ENCODE measurements around the gene RHOF. TPM values are rescaled to one million over a fixed set of nuclear protein-coding genes. Genes with fewer than 3 reads are reported as not detected.

RHOF gene
- total and polyA plus RNA-seq, 2 of the 13 experiments (the other 11 are each of a cell fraction or from before 2014, with no cell fraction given) = 14.6 to 32.2 TPM

DNA sequence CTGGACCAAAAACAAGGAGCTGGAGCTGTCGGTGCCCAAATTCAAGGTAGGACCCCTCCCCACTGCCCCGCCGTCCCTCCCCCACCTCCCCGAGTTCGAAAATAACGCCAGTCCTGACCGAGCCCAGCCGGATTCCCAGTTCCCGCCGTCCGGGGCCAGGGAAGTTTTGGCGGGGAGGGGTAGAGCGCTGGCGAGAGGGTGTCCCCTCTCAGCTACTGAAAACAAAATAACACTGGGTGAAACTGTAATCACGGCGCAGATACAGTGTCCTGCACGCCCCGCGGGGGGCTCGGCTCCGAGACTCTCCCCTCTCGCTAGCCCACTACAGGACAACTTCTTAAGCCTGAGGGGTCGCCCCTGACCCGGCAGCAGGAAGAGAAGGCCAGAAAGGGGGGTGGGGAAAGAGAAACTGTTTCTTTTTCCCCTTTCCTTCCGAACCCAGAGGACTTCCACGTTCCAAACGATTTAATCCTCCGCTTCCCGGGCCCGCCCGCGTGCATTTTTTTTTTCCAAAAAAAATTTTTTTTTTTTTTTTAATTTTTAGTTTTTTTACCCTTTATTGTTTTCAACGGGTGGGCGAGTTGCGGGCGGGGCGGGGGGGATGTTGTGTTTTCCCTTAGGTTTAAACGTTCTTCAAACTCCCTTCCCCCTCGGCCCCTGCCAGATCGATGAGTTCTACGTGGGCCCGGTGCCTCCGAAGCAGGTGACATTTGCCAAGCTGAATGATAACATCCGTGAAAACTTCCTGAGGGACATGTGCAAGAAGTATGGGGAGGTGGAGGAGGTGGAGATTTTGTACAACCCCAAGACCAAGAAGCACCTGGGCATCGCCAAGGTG, 11.9 kb upstream of the RHOF start:
- in situ Hi-C loops (cut with HindIII; ENCODE audit: extremely low pct_ligation_motif_present, low pct_unique_long_range_greater_than_20kb) = no loop called here
- 3% methylated on average over 27 of the region's 45 CpGs for WGBS (ENCODE audit: low lambda C conversion rate)
- DNase-seq (ENCODE audit: low spot score) = no peak
- TF ChIP-seq ATF7-NPFF (CRISPR knock-in tag; IDR thresholded peaks at IDR 0.05; ENCODE audit: low read depth) (no peak), ZIK1 (CRISPR knock-in tag; IDR thresholded peaks at IDR 0.05; ENCODE audit: borderline replicate concordance, low read depth) (no peak), MYC (CRISPR knock-in tag; IDR thresholded peaks at IDR 0.05; ENCODE audit: borderline replicate concordance) (peak; percentile 8; the same call in 1 of the 2 replicates), ATF1 (CRISPR knock-in tag; IDR thresholded peaks at IDR 0.05) (no peak), EZH2 (conservative IDR thresholded peaks at IDR 0.05; ENCODE audit: low read depth, low read length) (no peak), HOXA9 (CRISPR knock-in tag; IDR thresholded peaks at IDR 0.05; ENCODE audit: borderline replicate concordance) (no peak), SMAD3 (CRISPR knock-in tag; IDR thresholded peaks at IDR 0.05) (no peak), CHD2 (IDR thresholded peaks at IDR 0.05; ENCODE audit: low read depth, low read length) (no peak), RXRB (CRISPR knock-in tag; IDR thresholded peaks at IDR 0.05; ENCODE audit: borderline replicate concordance) (no peak), ZSCAN9 (CRISPR knock-in tag; IDR thresholded peaks at IDR 0.05; ENCODE audit: borderline replicate concordance) (no peak), ZFX (CRISPR knock-in tag; IDR thresholded peaks at IDR 0.05; ENCODE audit: low read depth) (no peak), POLR2AphosphoS2 (IDR thresholded peaks at IDR 0.05; ENCODE audit: low read depth, low read length) (no peak), ZC3H13 (CRISPR knock-in tag; IDR thresholded peaks at IDR 0.05) (peak; percentile 45; the same call in 1 of the 2 replicates), SOX13 (IDR thresholded peaks at IDR 0.05) (no peak), SOX13 (CRISPR knock-in tag; conservative IDR thresholded peaks at IDR 0.05 in 1 of 2, IDR thresholded peaks at IDR 0.05 in 1 of 2) (no peak), ETV5 (CRISPR knock-in tag; IDR thresholded peaks at IDR 0.05; ENCODE audit: borderline replicate concordance) (0 out of 2 replicates have a peak, but pooled peaks have one; percentile 8), SIN3B (IDR thresholded peaks at IDR 0.05; ENCODE audit: low read length) (no peak), ZFY (CRISPR knock-in tag; IDR thresholded peaks at IDR 0.05) (no peak), TP53 (CRISPR knock-in tag; conservative IDR thresholded peaks at IDR 0.05) (no peak)
- TF ChIP-seq, protein P1, sequence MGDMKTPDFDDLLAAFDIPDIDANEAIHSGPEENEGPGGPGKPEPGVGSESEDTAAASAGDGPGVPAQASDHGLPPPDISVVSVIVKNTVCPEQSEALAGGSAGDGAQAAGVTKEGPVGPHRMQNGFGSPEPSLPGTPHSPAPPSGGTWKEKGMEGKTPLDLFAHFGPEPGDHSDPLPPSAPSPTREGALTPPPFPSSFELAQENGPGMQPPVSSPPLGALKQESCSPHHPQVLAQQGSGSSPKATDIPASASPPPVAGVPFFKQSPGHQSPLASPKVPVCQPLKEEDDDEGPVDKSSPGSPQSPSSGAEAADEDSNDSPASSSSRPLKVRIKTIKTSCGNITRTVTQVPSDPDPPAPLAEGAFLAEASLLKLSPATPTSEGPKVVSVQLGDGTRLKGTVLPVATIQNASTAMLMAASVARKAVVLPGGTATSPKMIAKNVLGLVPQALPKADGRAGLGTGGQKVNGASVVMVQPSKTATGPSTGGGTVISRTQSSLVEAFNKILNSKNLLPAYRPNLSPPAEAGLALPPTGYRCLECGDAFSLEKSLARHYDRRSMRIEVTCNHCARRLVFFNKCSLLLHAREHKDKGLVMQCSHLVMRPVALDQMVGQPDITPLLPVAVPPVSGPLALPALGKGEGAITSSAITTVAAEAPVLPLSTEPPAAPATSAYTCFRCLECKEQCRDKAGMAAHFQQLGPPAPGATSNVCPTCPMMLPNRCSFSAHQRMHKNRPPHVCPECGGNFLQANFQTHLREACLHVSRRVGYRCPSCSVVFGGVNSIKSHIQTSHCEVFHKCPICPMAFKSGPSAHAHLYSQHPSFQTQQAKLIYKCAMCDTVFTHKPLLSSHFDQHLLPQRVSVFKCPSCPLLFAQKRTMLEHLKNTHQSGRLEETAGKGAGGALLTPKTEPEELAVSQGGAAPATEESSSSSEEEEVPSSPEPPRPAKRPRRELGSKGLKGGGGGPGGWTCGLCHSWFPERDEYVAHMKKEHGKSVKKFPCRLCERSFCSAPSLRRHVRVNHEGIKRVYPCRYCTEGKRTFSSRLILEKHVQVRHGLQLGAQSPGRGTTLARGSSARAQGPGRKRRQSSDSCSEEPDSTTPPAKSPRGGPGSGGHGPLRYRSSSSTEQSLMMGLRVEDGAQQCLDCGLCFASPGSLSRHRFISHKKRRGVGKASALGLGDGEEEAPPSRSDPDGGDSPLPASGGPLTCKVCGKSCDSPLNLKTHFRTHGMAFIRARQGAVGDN (CRISPR knock-in tag; IDR thresholded peaks at IDR 0.05) = no peak
- TF ChIP-seq, protein P2, sequence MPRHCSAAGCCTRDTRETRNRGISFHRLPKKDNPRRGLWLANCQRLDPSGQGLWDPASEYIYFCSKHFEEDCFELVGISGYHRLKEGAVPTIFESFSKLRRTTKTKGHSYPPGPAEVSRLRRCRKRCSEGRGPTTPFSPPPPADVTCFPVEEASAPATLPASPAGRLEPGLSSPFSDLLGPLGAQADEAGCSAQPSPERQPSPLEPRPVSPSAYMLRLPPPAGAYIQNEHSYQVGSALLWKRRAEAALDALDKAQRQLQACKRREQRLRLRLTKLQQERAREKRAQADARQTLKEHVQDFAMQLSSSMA (CRISPR knock-in tag; IDR thresholded peaks at IDR 0.05) = no peak

More for the DNA sequence above, 11.9 kb upstream of the RHOF start:
- ChIA-PET CTCF (ENCODE audit: low intra/inter-chr PET ratio, low total read pairs) (no interaction called here), POLR2A (interaction anchor here (0.8 to 14.5 kb wide), 2 partner anchors 8 to 83 kb away, joined by 4 to 393 read pairs; partner anchors contain the start of genes PSMD9, RHOF and SETD1B)
- ATAC-seq (no peak), FAIRE-seq (no peak)
- Histone ChIP-seq H3K27me3 (ENCODE audit: control insufficient read depth in 1 of 2, insufficient read depth in 2 of 2, low read length in 2 of 2) (no peaks in the 10 kb centered on the region; a peak in 1 of 5 replicates), H3K36me3 (replicated peaks in 1 of 2; ENCODE audit: control insufficient read depth in 1 of 2, insufficient read depth in 2 of 2, low read length in 2 of 2) (peaks cover 12% of the 10 kb centered on the region in 2 experiments; a peak in 3 of 5 replicates), H3K27ac (ENCODE audit: extremely low read length, insufficient read depth, low read length) (peak overlapping the region; percentile 77), H3K4me3 (replicated peaks in 1 of 3; ENCODE audit: insufficient read depth in 1 of 3, low read depth in 2 of 3, low read length in 3 of 3) (peak overlapping the region; percentile 71 to 88 (median 79)), H3K4me1 (ENCODE audit: insufficient read depth, low read length) (peaks cover 27% of the 10 kb centered on the region), H4K20me1 (ENCODE audit: insufficient read depth, low read length) (0 out of 2 replicates have a peak, but pooled peaks cover 2% of the 10 kb centered on the region), H3K4me2 (ENCODE audit: low read depth, low read length) (peak overlapping the region; percentile 100), H3K79me2 (ENCODE audit: insufficient read depth, low read length) (peaks cover 44% of the 10 kb centered on the region), H2AFZ (ENCODE audit: low read length) (no peak overlapping the region), H3K9me3 (ENCODE audit: low read length) (no peaks in the 10 kb centered on the region), H3K9ac (ENCODE audit: insufficient read depth, low read depth, low read length) (peak overlapping the region; percentile 98)
- intact Hi-C loops (cut with micrococcal nuclease; ENCODE audit: unreplicated experiment) = no loop called here
- BruUV-seq (replicated peaks) = no TSS peak

Measured in HepG2 (cell line).